Measurements from ENCODE around the gene GKAP1. TPM values are rescaled to one million over a fixed set of nuclear protein-coding genes. Genes with fewer than 3 reads are reported as not detected.

GKAP1 gene
- total RNA-seq, 1 donor from 2014 or later, result 8.6 TPM

- Mint-ChIP-seq H3K36me3 (peaks cover 15% of the 10 kb centered on the region), H3K27ac (no peak overlapping the region), H3K4me1 (no peaks in the 10 kb centered on the region), H3K9me3 (no peaks in the 10 kb centered on the region), H3K4me3 (no peak overlapping the region), H3K27me3 (ENCODE audit: low read depth) (no peaks in the 10 kb centered on the region)
- TF ChIP-seq CTCF (IDR thresholded peaks at IDR 0.05; ENCODE audit: unreplicated experiment), result no peak
- no peak for DNase-seq (ENCODE audit: low spot score in 2 of 2, unreplicated experiment in 2 of 2)
These were observed 17.1 kb downstream of the GKAP1 start for GRCh38 chr9:83800236-83801033.

GRCh38 chr9:83794051-83794450 is 23.5 kb downstream of the GKAP1 start:
- no peak overlapping the region for H3K27ac Mint-ChIP-seq
- no peaks in the 10 kb centered on the region for H3K27me3 Mint-ChIP-seq (ENCODE audit: low read depth)
- TF ChIP-seq CTCF (IDR thresholded peaks at IDR 0.05; ENCODE audit: unreplicated experiment), result no peak
- H3K36me3 Mint-ChIP-seq, result peaks cover 16% of the 10 kb centered on the region
- no peaks in the 10 kb centered on the region for H3K9me3 Mint-ChIP-seq
- DNase-seq (ENCODE audit: low spot score in 2 of 2, unreplicated experiment in 2 of 2), result no peak
- no peak overlapping the region for H3K4me3 Mint-ChIP-seq
- no peaks in the 10 kb centered on the region for H3K4me1 Mint-ChIP-seq

GRCh38 chr9:83792746-83793145 is 24.8 kb downstream of the GKAP1 start:
- Mint-ChIP-seq H3K4me3 (no peak overlapping the region), H3K27me3 (ENCODE audit: low read depth) (no peaks in the 10 kb centered on the region), H3K36me3 (peaks cover 14% of the 10 kb centered on the region), H3K9me3 (no peaks in the 10 kb centered on the region), H3K4me1 (no peaks in the 10 kb centered on the region), H3K27ac (no peak overlapping the region)
- DNase-seq (ENCODE audit: low spot score in 2 of 2, unreplicated experiment in 2 of 2), result no peak
- no peak for TF ChIP-seq CTCF (IDR thresholded peaks at IDR 0.05; ENCODE audit: unreplicated experiment)

GRCh38 chr9:83778164-83778563 is 39.4 kb downstream of the GKAP1 start:
- H3K4me3 Mint-ChIP-seq, result no peak overlapping the region
- H3K9me3 Mint-ChIP-seq, result peaks cover 4% of the 10 kb centered on the region
- H3K27ac Mint-ChIP-seq, result no peak overlapping the region
- no peak for TF ChIP-seq CTCF (IDR thresholded peaks at IDR 0.05; ENCODE audit: unreplicated experiment)
- no peaks in the 10 kb centered on the region for H3K27me3 Mint-ChIP-seq (ENCODE audit: low read depth)
- H3K36me3 Mint-ChIP-seq, result peaks cover 3% of the 10 kb centered on the region
- no peak for DNase-seq (ENCODE audit: low spot score in 2 of 2, unreplicated experiment in 2 of 2)
- no peaks in the 10 kb centered on the region for H3K4me1 Mint-ChIP-seq

GRCh38 chr9:83775932-83776331 is 41.6 kb downstream of the GKAP1 start:
- H3K27me3 Mint-ChIP-seq (ENCODE audit: low read depth), result no peaks in the 10 kb centered on the region

More at GRCh38 chr9:83775932-83776331, 41.6 kb downstream of the GKAP1 start:
- DNase-seq (ENCODE audit: low spot score in 2 of 2, unreplicated experiment in 2 of 2), result no peak
- TF ChIP-seq CTCF (IDR thresholded peaks at IDR 0.05; ENCODE audit: unreplicated experiment), result no peak
- Mint-ChIP-seq H3K4me1 (no peaks in the 10 kb centered on the region), H3K36me3 (peaks cover 3% of the 10 kb centered on the region), H3K27ac (no peak overlapping the region), H3K9me3 (peaks cover 4% of the 10 kb centered on the region), H3K4me3 (no peak overlapping the region)

All from mesothelial cell of epicardium (in vitro differentiated cells).